OCI-LY1 (cell line): Measurements from ENCODE around the gene FLACC1.

Experiments
- H2AFZ ChIP-seq: fragments of 200-600 bp; sonication (generic), shearing (Covaris generic); 2 replicates; pipeline ENCODE4 v1.6.0; 2014; ENCODE audit warnings: antibody characterized with exemption, mild to moderate bottlenecking, low read length
- H3F3A ChIP-seq: fragments of 200-600 bp; sonication (generic), shearing (Covaris generic); 2 replicates; pipeline ENCODE4 v1.6.0; 2014; ENCODE audit warnings: mild to moderate bottlenecking, antibody characterized with exemption, low read length, moderate library complexity; ENCODE audit not compliant: insufficient read depth
- H3K27ac ChIP-seq: fragments of 200-600 bp; sonication (generic); 2 replicates; pipeline ENCODE4 v1.5.1; 2014; ENCODE audit warnings: low read length, mixed run types, mild to moderate bottlenecking, low read depth; ENCODE audit not compliant: poor library complexity, severe bottlenecking
- H3K27me3 ChIP-seq: fragments of 200-600 bp; sonication (generic); 2 replicates; pipeline ENCODE4 v1.6.0; 2014; ENCODE audit warnings: antibody characterized with exemption, mild to moderate bottlenecking, low read length, moderate library complexity; ENCODE audit not compliant: insufficient read depth
- H3K36me3 ChIP-seq: fragments of 200-600 bp; sonication (generic); 2 replicates; pipeline ENCODE4 v1.6.1; 2014; ENCODE audit warnings: mild to moderate bottlenecking, antibody characterized with exemption, low read length, moderate library complexity, mixed read lengths; ENCODE audit not compliant: insufficient read depth
- H3K4me1 ChIP-seq: fragments of 200-600 bp; sonication (generic); 2 replicates; pipeline ENCODE4 v1.5.1; 2014; ENCODE audit warnings: mild to moderate bottlenecking, low read length, moderate library complexity; ENCODE audit not compliant: insufficient read depth, severe bottlenecking
- H3K4me2 ChIP-seq: fragments of 200-600 bp; sonication (generic), shearing (Covaris generic); 2 replicates; pipeline ENCODE4 v1.6.1; 2014; ENCODE audit warnings: low read length
- H3K4me3 ChIP-seq: fragments of 200-600 bp; sonication (generic); 2 replicates; pipeline ENCODE4 v1.5.1; 2014; ENCODE audit warnings: low read length, low read depth, mild to moderate bottlenecking, mixed read lengths; ENCODE audit not compliant: poor library complexity, severe bottlenecking
- H3K79me2 ChIP-seq: fragments of 200-600 bp; shearing (Covaris generic); 2 replicates; pipeline ENCODE4 v1.6.1; 2016; ENCODE audit warnings: mixed run types, low read length, mixed read lengths; ENCODE audit not compliant: insufficient read depth
- H3K9ac ChIP-seq: fragments of 200-600 bp; sonication (generic), shearing (Covaris generic); 2 replicates; pipeline ENCODE4 v1.6.1; 2014; ENCODE audit warnings: mild to moderate bottlenecking, low read length, mixed read lengths
- H3K9me2 ChIP-seq: fragments of 200-600 bp; sonication (generic), shearing (Covaris generic); 2 replicates; pipeline ENCODE4 v1.6.1; 2014; ENCODE audit warnings: low read depth, mild to moderate bottlenecking, low read length, mixed read lengths
- H3K9me3 ChIP-seq: fragments of 200-600 bp; shearing (Covaris generic); 2 replicates; pipeline ENCODE4 v1.6.1; 2014; ENCODE audit warnings: low read length, mixed read lengths
- H4K20me1 ChIP-seq: fragments of 200-600 bp; sonication (generic), shearing (Covaris generic); 2 replicates; pipeline ENCODE4 v1.6.0; 2016; ENCODE audit warnings: mild to moderate bottlenecking, low read length; ENCODE audit not compliant: insufficient read depth
- EZH2 ChIP-seq: fragments of 200-600 bp; sonication (generic), shearing (Covaris generic); IDR thresholded peaks from 2 replicates; pipeline ENCODE4 v1.8.0; 2017; ENCODE audit warnings: borderline replicate concordance, mixed run types, mild to moderate bottlenecking, antibody characterized with exemption, low read length, moderate library complexity, mixed read lengths
- TF ChIP-seq, protein P1 (sequence below): fragments of 200-600 bp; sonication (generic), shearing (Covaris generic); IDR thresholded peaks from 2 replicates; pipeline ENCODE4 v1.5.1; 2017; ENCODE audit warnings: mild to moderate bottlenecking, antibody characterized with exemption, low read length, moderate library complexity, mixed read lengths

FLACC1 gene

DNA sequence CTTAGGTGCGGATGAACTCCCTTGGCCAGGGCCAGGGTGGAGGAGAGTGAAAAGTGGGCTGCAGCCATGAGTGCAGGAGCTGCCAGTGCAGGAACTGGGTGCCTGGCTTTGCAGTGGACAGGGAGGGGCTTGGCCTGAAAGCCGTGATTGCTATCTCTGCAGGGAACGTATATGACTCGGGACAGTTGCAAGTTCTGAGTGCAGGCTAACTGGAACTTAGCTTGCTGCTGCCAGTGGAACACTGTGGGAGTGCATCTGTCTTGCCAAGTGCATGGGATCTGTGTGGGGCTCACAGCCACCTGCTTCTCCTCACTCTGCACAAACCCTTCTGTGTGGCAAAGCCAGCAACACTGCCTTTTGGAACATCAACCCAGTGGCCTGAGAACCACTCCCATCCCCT is 36.9 kb downstream of the FLACC1 start:
- no peaks in the 10 kb centered on the region for H3K4me1 ChIP-seq
- no peaks in the 10 kb centered on the region for H3K79me2 ChIP-seq
- no peak overlapping the region for H3K27ac ChIP-seq
- H3K4me3 ChIP-seq, result no peak overlapping the region
- no peaks in the 10 kb centered on the region for H3K27me3 ChIP-seq
- H3K9me3 ChIP-seq, result peaks cover 2% of the 10 kb centered on the region; the same call in 1 of the 2 replicates
- H3K4me2 ChIP-seq, result no peak overlapping the region
- H3K9me2 ChIP-seq, result no peaks in the 10 kb centered on the region
- no peaks in the 10 kb centered on the region for H4K20me1 ChIP-seq
- no peaks in the 10 kb centered on the region for H3F3A ChIP-seq
- no peak overlapping the region for H3K9ac ChIP-seq
- H3K36me3 ChIP-seq, result no peaks in the 10 kb centered on the region
- no peak for TF ChIP-seq EZH2
- TF ChIP-seq, protein P1, sequence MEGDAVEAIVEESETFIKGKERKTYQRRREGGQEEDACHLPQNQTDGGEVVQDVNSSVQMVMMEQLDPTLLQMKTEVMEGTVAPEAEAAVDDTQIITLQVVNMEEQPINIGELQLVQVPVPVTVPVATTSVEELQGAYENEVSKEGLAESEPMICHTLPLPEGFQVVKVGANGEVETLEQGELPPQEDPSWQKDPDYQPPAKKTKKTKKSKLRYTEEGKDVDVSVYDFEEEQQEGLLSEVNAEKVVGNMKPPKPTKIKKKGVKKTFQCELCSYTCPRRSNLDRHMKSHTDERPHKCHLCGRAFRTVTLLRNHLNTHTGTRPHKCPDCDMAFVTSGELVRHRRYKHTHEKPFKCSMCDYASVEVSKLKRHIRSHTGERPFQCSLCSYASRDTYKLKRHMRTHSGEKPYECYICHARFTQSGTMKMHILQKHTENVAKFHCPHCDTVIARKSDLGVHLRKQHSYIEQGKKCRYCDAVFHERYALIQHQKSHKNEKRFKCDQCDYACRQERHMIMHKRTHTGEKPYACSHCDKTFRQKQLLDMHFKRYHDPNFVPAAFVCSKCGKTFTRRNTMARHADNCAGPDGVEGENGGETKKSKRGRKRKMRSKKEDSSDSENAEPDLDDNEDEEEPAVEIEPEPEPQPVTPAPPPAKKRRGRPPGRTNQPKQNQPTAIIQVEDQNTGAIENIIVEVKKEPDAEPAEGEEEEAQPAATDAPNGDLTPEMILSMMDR, result no peak
- H2AFZ ChIP-seq, result no peak overlapping the region

DNA sequence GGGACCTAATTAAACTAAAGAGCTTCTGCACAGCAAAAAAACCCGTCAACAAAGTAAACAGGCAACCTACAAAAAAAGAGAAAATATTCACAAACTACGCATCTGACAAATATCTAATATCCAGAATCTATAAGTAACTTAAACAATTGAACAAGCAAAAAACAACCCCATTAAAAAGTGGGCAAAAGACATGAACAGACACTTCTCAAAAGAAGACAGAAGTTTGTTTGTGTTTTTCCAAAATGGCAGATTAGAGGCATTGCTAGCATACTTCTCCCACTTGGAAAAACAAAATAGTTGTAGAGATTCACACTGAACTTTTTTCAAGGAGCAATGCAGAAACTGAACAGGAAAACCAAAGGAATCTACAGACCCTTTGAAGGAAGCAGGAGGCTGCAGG is 37.6 kb downstream of the FLACC1 start:
- Histone ChIP-seq H3F3A (no peaks in the 10 kb centered on the region), H3K4me1 (no peaks in the 10 kb centered on the region), H3K27me3 (no peaks in the 10 kb centered on the region), H3K9me3 (peaks cover 2% of the 10 kb centered on the region; the same call in 1 of the 2 replicates), H3K79me2 (no peaks in the 10 kb centered on the region), H2AFZ (no peak overlapping the region), H3K9me2 (no peaks in the 10 kb centered on the region), H3K4me3 (no peak overlapping the region), H3K36me3 (no peaks in the 10 kb centered on the region), H3K27ac (no peak overlapping the region), H3K4me2 (no peak overlapping the region), H3K9ac (no peak overlapping the region), H4K20me1 (no peaks in the 10 kb centered on the region)
- TF ChIP-seq, protein P1, result no peak
- no peak for TF ChIP-seq EZH2

DNA sequence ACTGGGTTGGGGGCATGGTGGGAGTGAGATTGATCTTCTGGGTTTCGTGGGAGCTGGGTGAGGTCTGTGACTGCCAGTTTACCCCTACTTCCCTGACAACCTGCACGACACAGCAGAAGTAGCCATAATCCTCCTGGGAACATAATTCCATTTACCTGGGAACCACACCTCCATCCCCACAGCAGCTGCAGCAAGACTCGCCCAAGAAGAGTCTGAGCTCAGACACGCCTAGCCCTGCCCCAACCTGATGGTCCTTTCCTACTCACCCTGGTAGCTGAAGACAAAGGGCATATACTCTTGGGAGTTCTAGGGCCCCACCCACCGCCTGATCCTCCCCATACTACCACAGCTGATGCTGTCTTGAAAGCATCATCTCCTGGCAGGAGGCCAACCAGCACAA is 43.8 kb downstream of the FLACC1 start:
- H3K79me2 ChIP-seq, result no peaks in the 10 kb centered on the region
- H3K27ac ChIP-seq, result no peak overlapping the region
- H4K20me1 ChIP-seq, result no peaks in the 10 kb centered on the region
- no peaks in the 10 kb centered on the region for H3K4me1 ChIP-seq
- H3K9me2 ChIP-seq, result no peaks in the 10 kb centered on the region
- no peak overlapping the region for H3K9ac ChIP-seq
- H3K9me3 ChIP-seq, result peaks cover 4% of the 10 kb centered on the region; the same call in 1 of the 2 replicates
- no peak overlapping the region for H2AFZ ChIP-seq
- H3K36me3 ChIP-seq, result no peaks in the 10 kb centered on the region
- no peak for TF ChIP-seq EZH2
- TF ChIP-seq, protein P1, result no peak
- no peak overlapping the region for H3K4me2 ChIP-seq
- H3K4me3 ChIP-seq, result no peak overlapping the region
- H3K27me3 ChIP-seq, result no peaks in the 10 kb centered on the region
- no peaks in the 10 kb centered on the region for H3F3A ChIP-seq
